Glutamatergic neuron (in vitro differentiated cells): ENCODE measurements around the gene KLF4. TPM values are rescaled to one million over a fixed set of nuclear protein-coding genes. Genes with fewer than 3 reads are reported as not detected.

Source experiments
- DNase-seq: peaks from one replicate; pipeline ENCODE4 v3.0.0; 2022
- H3K27ac Mint-ChIP-seq: one replicate; pipeline ENCODE4 v1.8.0; 2020; ENCODE audit warnings: mild to moderate bottlenecking, mixed read lengths, inconsistent platforms; ENCODE audit not compliant: unreplicated experiment
- H3K27me3 Mint-ChIP-seq: one replicate; pipeline ENCODE4 v1.8.0; 2020; ENCODE audit warnings: mild to moderate bottlenecking, moderate library complexity, mixed read lengths, inconsistent platforms; ENCODE audit not compliant: unreplicated experiment
- H3K36me3 Mint-ChIP-seq: one replicate; pipeline ENCODE4 v1.8.0; 2020; ENCODE audit warnings: mild to moderate bottlenecking, mixed read lengths, inconsistent platforms; ENCODE audit not compliant: unreplicated experiment
- H3K4me1 Mint-ChIP-seq: one replicate; pipeline ENCODE4 v1.8.0; 2020; ENCODE audit warnings: mild to moderate bottlenecking, low read depth, mixed read lengths, inconsistent platforms; ENCODE audit not compliant: unreplicated experiment
- H3K4me3 Mint-ChIP-seq: one replicate; pipeline ENCODE4 v1.8.0; 2020; ENCODE audit warnings: mild to moderate bottlenecking, mixed read lengths, inconsistent platforms; ENCODE audit not compliant: unreplicated experiment
- H3K9me3 Mint-ChIP-seq: one replicate; pipeline ENCODE4 v1.8.0; 2020; ENCODE audit warnings: mild to moderate bottlenecking, moderate library complexity, mixed read lengths, inconsistent platforms; ENCODE audit not compliant: unreplicated experiment
- CTCF ChIP-seq: fragments of 200-600 bp; sonication (generic); IDR thresholded peaks from one replicate; pipeline ENCODE4 v1.5.0; 2021; ENCODE audit not compliant: partially characterized antibody, unreplicated experiment
- total RNA-seq: library from RNA; stranded (reverse); fragmentation: NEBNext Ultra II Directional; extraction: Animal tissue kit (Norgen Biotek cat#: 25700); gene quantifications from one replicate; pipeline ENCODE4 v1.2.1, GENCODE V29; 2021; ENCODE audit not compliant: unreplicated experiment

Gene KLF4
- total RNA-seq, 1 donor from 2014 or later, result 72.1 TPM

GRCh38 chr9:107486674-107487520, 2.7 kb downstream of the KLF4 start:
- H3K4me1 Mint-ChIP-seq, result peaks cover 5% of the 10 kb centered on the region
- peaks cover 23% of the 10 kb centered on the region for H3K27me3 Mint-ChIP-seq
- DNase-seq, result no peak
- H3K36me3 Mint-ChIP-seq, result no peaks in the 10 kb centered on the region
- TF ChIP-seq CTCF, result no peak
- peak overlapping the region; percentile 46 for H3K4me3 Mint-ChIP-seq
- H3K27ac Mint-ChIP-seq, result no peak overlapping the region
- H3K9me3 Mint-ChIP-seq, result peaks cover 8% of the 10 kb centered on the region

GRCh38 chr9:107485458-107486043, 4.0 kb downstream of the KLF4 start:
- no peak overlapping the region for H3K27ac Mint-ChIP-seq
- peaks cover 2% of the 10 kb centered on the region for H3K4me1 Mint-ChIP-seq
- peaks cover 17% of the 10 kb centered on the region for H3K27me3 Mint-ChIP-seq
- no peak for DNase-seq
- no peaks in the 10 kb centered on the region for H3K36me3 Mint-ChIP-seq
- no peak overlapping the region for H3K4me3 Mint-ChIP-seq
- peaks cover 8% of the 10 kb centered on the region for H3K9me3 Mint-ChIP-seq
- no peak for TF ChIP-seq CTCF

GRCh38 chr9:107484117-107484723, 5.3 kb downstream of the KLF4 start:
- TF ChIP-seq CTCF, result peak; percentile 13
- Mint-ChIP-seq H3K9me3 (peaks cover 5% of the 10 kb centered on the region), H3K27me3 (peaks cover 13% of the 10 kb centered on the region), H3K4me3 (no peak overlapping the region), H3K27ac (no peak overlapping the region), H3K4me1 (no peaks in the 10 kb centered on the region), H3K36me3 (no peaks in the 10 kb centered on the region)
- no peak for DNase-seq

GRCh38 chr9:107483666-107484065, 5.9 kb downstream of the KLF4 start:
- TF ChIP-seq CTCF, result no peak
- H3K9me3 Mint-ChIP-seq, result peaks cover 5% of the 10 kb centered on the region
- no peaks in the 10 kb centered on the region for H3K4me1 Mint-ChIP-seq
- H3K4me3 Mint-ChIP-seq, result no peak overlapping the region
- H3K27ac Mint-ChIP-seq, result no peak overlapping the region
- DNase-seq, result no peak
- H3K27me3 Mint-ChIP-seq, result peaks cover 9% of the 10 kb centered on the region
- H3K36me3 Mint-ChIP-seq, result no peaks in the 10 kb centered on the region

- Mint-ChIP-seq H3K9me3 (no peaks in the 10 kb centered on the region), H3K27me3 (peaks cover 2% of the 10 kb centered on the region), H3K4me1 (no peaks in the 10 kb centered on the region), H3K4me3 (no peak overlapping the region), H3K36me3 (no peaks in the 10 kb centered on the region), H3K27ac (no peak overlapping the region)
- DNase-seq, result no peak
- no peak for TF ChIP-seq CTCF
Measured at GRCh38 chr9:107481035-107481434, 8.5 kb downstream of the KLF4 start.
